Lung microvascular endothelial cell (primary cell): ENCODE measurements around the gene SULF2. TPM values are rescaled to one million over a fixed set of nuclear protein-coding genes. Genes with fewer than 3 reads are reported as not detected.
A peak's percentile ranks its signal among the peaks of the same experiment; 100 is the strongest.

Experiments used
- DNase-seq, 2 donors: peaks; one replicate each; pipeline versions ENCODE4 v3.0.0 to v3.0.0-alpha.2; 2010; ENCODE audit warnings: low read depth in 2 of 2
- total RNA-seq: library from RNA; depleted of rRNA; stranded (reverse); fragments of >200 nt; gene quantifications from 2 replicates; pipeline ENCODE4 v1.2.1, GENCODE V29; 2014

Gene SULF2
- total RNA-seq, 1 donor from 2014 or later, result 119 TPM

- DNase-seq, result no peak
These were observed 72.1 kb downstream of the SULF2 start for GRCh38 chr20:47713163-47713562.

- no peak for DNase-seq
These were observed 74.1 kb downstream of the SULF2 start for GRCh38 chr20:47711046-47711752.

DNA sequence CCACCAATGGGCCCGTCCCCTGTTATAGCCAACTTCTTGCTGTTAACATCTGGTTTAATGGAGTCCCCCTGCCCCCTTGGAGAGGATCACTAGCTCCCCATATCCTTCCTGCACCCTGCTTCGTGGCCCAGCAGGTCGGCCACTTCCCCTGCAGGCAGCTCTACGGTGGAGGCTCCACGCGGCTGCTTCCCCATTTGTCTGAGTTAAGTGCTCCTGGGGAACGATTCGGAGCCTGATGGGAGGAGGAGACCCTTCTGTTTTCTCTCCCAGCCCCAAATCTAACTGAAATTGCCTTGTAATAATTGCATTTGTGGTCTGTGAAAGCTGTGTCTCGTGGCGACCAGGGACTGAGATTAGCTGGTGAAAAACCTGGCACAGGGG, 74.6 kb downstream of the SULF2 start:
- DNase-seq, result no peak

DNA sequence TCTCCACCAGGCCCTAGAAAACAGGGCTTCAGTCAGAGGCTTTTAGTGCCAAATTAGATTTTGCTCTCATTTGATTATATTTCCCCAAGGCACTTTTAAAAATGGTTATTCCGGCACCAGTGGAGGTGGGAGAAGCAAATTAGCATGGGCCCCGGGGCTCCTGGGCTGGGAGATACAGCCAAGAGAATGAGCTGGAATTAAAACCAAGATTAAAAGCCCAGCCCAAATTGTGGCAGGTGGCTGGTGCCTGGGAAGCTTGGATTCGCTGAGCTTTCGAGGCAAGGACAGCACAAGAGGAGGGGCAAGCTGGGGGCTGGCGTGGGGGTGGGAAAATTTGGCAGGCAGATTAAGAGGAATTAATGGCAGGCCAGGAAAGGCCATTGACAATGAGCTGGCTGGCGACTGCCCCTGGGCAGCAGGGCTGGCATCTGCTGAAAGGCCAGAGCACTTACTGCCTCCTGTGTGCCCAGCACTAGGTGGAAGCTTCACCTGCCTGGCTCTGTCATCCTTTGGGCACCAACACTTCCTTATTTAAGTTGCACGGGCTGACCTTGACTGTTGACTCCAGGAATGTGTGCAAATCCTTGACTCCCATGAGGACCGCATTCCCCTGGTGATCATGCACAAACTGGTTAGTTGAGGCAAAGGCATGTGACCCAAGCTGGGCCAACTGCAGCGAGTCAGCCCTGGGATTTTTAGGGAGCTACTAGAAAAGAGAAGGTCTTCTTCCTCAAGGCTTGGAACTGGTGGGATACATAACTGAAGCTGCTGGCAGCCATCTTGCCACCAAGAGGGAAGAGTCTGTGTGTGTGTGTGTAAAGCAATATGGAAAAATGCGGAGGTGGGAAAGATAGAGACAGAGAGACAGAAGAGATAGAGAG, 76.1 kb downstream of the SULF2 start:
- no peak for DNase-seq

DNA sequence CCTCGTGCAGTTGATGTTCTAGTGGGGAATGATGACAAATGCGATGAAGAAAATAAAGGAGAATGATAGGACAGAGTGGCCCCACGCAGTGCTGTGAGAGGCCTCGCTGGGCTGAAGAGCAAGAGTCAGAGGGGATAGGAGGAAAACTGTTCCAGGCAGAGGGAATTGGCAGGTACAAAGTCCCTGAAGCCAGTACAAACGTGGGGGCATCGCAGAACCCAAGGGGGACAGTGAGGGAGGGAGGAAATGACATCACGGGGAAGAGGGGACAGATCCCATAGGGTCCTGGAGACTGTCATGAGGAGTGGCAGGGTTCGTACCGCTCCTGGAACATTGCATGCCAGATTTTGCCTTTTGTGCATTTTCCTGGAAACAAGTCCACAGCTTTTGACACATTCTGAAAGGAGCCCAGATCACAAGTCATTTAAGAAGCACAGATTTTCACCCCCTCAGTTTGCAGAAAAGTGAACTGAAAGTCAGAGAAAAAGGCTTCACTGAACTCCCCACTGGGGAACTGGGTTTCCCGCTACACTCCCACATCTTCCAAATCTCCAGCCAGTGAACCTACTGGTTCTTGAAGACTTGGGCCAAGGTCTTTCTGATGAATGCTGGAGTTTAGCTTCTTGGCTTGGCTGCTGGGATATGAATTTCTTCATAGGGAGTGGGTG, 77.0 kb downstream of the SULF2 start:
- no peak for DNase-seq

GRCh38 chr20:47706345-47706744, 78.9 kb downstream of the SULF2 start:
- no peak for DNase-seq

DNA sequence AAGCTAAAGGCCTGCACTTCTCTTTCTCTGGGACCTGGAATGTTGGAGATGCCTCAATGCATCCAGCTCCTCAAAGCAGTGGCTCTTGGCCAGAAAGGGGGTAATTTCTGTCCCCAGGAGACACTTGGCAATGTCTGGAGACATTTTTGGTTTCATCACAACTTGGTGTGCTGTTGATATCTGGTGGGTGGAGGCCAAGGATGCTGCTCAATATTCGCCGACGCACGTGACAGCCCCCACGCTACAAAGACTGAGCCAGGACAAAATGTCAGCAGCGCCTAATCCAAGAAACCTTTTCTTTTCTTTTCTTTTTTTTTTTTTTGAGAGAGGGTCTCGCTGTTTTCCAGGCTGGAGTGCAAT, 79.8 kb downstream of the SULF2 start:
- DNase-seq, result no peak

GRCh38 chr20:47704746-47705496, 80.4 kb downstream of the SULF2 start:
- DNase-seq, result peak in 1 of 2 donors; percentile 55

DNA sequence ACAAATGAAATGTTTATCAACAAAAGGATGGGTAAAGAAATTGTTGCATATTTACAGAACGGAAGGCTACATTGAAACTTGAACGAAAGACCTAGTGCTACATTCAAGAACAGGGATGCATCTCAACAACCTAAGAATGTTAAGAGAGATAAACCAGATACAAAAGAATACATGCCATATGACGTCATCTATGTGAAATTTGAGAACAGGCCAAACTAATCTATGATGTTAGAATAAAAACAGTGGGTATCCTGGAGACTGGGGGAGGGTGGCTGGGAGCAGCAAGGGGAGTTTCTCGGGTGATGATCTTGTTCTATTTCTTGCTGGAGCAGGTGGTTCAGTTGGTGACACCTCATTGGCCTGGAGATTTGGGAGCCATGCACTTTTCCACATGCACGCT, 81.5 kb downstream of the SULF2 start:
- peak in 1 of 2 donors; percentile 21 for DNase-seq

- no peak for DNase-seq
These were observed 83.7 kb downstream of the SULF2 start for GRCh38 chr20:47701612-47702011.

GRCh38 chr20:47700327-47700726, 85.0 kb downstream of the SULF2 start:
- no peak for DNase-seq

DNA sequence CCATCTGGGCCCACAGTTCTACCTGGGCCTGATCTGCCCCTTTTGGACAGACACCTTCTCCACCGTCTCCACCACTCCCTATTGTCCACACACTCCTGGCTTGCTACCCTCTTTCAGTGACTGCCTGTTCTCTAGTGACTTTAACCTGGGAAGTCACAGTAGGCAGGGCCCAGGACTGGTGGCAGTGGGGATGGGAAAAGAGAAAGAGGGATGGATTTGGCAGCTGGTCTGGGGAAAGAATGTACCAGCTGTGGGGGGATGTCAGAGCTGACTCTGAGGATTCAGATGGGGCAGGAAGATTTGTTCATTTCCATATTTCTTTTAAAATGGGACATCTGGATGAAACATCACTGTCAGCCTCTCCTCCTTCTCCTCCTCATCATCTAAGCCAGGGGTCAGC, 85.5 kb downstream of the SULF2 start:
- DNase-seq, result no peak

DNA sequence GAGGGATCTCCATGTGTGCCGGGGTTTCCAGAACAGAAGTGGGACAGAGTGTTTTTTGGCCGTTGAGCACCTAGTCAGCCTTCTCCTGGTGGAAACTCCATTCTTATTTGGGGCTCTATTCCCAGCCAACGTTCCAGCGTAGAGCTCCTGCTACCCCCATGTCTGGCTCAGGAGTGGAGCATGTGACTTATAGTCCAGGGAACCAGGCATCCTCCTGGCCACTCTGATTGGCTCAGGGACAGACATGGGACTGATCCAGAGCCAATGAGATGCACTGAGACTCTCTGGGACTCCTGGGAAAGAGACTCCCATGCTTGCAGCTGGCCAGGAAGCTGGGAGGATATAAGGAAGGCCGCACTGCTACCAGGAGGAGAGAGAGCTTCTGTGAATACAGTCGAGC, 87.1 kb downstream of the SULF2 start:
- DNase-seq, result no peak

DNA sequence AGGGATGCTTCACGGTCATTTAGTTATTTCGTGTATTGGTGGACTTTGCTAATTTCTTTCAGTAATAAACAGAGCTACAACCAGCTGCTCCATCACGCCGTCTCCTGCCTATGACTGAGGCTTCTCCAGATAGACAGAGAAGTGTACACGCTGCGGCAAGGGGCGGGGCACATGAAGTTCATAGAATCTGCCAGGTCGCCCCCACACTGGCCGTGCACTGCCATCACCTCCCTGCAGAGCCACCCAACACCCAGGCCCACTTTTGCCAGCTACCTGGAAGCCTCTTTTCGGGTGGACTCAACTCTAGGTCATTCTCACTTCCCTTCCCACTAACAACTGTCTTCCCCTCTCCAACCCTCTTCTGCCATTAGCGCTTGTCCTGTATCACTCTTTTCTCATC, 88.4 kb downstream of the SULF2 start:
- no peak for DNase-seq

DNA sequence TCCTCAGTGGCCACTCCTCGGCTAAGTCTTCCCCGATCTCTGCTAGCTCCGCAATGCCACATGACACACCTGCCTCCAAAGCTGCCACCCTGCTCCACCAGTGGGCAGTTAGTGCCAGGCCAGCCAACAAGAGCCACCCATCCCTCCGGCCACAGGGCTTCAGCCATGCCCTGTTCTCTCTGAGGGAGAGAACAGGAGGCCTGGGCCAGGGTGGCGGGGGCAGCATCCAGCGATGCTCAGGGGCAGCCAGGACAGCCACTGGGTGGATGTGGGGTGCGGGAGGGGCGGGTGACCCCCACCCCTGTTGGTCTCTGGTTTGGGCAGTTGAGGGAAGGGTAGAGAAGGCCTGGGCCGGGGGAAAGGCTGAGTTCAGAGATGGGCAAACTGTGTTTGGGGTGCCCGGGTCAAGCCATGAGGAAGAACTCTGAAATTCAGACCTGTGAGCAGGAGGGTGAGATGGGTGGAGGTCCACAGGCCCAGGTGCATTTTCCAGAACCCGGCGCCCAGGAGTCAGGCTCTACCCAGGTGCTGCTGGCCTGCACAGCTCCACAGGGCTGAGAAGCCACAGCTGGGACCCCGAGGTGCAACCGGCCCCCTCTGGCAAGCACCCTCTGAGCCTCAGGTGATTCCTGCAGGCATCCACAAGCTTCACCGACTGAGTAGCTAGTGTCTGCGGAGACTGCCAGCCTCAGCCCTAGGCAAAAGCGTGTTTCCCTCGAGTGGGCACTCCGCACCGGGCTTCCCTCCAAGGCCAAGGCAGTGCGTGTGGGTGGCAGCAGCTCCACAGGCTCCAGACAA, 91.1 kb downstream of the SULF2 start:
- DNase-seq, result no peak

DNA sequence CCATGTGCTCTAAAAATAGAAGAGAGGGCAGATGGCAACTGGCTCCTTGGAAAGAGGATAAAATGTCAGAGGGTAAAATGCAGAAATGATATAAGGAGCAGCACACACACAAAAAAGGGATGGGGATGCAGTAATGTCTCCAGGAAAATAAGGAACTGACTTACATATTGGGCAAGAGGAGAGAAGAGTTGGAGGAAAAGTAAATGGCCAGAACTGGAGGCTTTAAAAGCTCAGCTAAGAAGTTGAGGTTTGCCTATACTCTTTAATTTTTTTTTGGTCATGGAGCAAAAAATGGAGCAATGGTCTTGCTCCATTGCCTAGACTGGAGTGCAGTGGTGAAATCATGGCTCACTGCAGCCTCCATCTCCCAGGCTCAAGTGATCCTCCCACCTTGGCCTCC, 93.7 kb downstream of the SULF2 start:
- no peak for DNase-seq

DNA sequence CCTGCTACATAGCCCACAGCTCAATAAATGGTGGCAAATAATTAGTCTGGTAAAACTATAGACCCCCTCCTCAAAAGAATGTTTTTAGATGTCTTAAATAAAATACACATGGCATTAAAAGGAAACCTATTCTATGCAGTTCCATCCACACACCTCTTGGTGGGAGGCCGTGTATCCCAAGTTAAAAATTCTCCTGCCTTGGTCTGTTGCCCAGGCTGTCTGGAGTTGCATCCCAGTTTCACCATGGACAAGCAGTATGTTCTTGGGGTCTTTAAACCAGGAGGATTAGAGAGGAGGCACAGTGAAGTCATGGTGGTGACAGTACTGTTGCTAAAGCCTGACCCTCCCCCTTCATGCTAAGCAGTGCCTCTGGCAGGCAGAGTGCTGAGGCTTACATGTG, 95.5 kb downstream of the SULF2 start:
- no peak for DNase-seq

DNA sequence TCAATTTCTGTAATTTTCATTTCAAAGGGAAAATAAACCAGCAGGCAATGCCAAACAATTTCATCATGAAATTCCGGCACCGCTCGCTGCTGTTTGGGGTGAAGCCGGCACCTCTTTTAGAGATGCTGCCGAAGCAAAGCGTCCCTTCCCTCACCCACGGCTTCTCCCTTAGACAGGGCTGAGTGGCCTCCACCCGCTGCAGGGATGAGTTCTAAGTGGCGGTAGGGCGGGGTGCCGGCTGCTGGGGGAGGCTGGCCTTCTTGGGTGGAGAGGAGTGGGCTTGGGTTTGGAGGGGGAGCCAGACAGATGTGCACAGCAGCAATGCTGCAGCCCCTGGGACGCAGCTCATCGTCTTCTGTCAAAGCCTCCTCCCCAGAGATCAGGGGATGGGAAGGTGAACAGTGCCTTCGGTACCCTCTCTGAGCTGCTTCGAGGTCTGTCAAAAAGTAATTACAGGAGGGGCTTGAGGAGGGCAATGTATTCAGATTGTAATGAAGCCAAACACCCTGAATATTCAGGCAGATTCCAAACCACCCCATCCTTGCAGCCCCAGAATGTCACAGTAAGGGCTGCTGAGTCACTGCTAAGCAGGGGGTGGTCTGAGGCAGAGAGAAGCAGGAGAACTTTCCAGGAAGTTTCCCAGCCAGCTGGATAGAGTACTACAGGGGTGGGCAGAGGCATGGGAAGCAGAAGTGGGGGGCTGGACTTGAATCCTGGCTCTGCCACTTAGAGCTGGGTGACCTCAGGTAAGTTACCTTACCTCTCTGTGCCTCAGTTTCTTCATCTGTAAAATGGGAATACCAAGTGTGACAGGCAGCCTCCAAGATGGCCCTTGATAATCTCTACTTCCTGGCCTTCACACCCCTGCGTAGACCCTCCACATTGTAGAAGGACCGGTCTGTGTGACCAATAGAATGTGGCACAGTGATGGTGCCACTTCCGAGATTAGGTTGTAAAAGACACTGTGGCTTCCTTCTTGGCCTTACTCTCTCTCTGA, 96.6 kb downstream of the SULF2 start:
- no peak for DNase-seq

DNA sequence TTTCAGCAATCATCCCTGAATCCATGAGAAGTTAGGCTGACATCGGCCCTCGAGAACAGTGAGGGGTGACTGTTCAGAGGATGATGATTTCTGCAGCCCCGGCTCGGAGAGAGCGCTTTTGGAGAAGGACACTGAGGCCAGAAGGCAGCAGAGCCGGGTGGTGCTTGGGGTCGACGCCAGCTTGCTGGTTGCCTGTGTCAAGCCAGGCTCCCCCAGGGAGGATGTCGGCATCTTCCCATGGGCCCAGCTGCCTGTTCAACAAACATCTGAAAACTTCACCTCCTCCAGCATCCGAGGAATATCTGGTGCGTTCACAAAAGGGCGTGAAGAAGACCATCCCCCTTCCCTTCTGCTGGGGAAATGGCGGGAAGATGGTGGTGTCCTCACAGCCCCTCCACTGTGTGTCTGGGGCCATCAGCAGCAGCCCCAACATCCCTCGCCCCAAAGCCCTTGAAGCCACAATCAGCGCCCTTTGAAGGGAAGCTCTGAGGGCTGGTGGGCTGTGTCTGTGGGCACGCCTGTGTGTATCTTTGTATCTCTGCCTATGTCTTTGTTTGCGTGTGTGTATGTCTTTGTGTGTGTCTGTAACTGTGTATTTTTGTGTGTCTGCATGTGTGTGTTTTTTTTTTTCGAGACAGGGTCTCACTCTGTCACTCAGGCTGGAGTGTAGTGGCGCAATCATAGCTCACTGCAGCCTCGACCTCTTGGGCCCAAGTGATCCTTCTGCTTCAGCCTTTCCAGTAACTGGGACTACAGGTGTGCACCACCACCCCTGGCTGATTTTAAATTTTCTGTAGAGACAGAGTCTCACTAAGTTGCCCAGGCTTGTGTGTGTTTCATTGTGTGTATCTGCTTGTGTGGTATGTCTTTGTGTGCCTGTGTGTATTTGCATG, 97.9 kb downstream of the SULF2 start:
- DNase-seq, result no peak
